GM18861 (cell line): Measurements from ENCODE around the gene NBEAL2.

Experiments used
- ATAC-seq: cut with Tn5 transposase; IDR thresholded peaks from one replicate; pipeline ENCODE4 v1.9.1; 2021; ENCODE audit not compliant: unreplicated experiment

NBEAL2 gene

DNA sequence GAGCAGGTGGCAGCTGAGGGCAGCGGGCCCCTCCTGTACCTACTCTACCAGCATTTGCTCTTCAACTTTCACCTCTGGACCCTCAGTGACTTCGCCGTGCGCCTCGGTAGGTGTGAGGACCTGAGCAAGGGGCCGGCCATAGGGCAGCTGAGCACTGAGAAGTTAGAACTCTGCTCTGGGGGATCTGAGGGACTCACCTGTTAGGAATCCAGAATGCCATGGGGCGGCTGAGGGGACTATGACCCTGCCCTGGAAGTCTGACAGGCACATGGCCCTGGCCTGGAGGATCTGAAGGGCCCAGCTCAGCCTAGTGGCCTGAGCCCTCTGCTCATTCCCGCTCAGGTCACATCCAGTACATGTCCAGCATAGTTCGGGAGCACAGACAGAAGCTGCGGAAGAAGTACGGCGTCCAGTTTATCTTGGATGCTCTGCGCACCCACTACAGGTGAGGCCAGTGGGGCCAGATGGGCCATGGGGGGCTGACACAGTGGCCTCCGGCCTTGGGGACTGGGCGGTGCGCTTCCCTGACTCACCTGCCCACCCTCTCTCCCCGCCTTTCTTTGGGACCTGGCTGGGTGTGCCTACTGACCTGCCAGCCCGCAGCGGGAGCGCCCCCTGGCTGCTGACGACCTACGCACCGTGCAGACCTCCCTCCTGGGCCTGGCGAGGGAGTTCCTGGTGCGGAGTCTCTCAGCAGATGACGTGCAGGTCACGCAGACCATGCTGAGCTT lies 18.8 kb downstream of the NBEAL2 start:
- no peak for ATAC-seq

DNA sequence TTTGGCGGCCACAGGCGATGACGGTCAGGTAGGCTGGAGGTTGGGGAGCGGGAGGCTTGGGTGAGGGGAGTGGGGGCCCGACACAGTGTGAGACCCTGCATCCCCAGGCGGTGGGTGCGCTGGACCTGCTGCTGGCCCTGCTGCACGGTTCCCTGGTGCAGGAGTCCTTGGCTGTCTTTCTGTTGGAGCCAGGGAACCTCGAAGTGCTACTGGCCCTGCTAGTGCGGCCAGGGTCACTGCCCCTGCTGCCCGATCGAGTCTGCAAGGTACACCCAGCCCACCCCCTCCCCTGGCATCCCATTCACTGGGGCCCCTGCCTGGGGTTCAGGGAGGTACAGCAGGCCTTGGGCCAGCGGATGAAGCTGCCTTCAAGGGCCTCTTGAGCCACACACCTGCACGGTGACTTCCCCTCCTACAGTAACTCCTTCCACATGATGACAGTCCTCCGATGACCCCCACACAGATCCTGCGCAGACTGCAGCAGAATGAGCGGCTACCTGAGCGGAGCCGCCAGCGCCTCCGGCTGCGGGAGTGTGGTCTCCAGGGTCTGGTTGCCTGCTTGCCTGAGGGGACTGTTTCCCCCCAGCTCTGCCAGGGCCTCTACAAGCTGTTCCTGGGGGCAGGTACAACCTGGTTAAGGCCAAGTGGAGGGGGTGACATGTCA lies 19.5 kb downstream of the NBEAL2 start:
- no peak for ATAC-seq

DNA sequence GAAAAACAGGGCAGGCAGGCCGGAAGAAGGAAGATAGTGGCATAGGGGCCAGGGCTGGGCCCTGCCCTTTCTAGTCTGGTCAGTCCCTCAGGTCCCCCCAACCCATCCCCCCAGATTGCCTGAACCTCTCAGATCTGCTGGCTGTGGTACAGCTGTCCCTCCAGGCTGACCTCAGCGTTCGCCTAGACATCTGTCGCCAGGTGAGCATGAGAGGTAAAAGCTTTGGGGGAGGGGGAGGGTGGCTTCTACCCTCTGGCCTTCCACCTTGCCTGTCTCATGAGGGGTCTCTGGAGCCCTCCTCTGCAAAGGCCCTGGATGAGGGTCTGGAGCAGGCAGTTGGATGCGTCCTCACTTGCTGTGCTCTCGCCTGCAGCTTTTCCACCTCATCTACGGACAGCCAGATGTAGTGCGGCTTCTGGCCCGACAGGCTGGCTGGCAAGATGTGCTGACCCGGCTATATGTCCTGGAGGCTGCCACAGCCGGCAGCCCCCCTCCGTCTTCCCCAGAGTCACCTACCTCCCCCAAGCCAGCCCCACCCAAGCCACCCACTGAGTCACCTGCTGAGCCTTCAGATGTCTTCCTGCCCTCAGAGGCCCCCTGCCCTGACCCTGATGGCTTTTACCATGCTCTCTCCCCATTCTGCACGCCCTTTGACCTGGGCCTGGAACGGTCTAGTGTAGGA lies 20.2 kb downstream of the NBEAL2 start:
- ATAC-seq, result no peak

DNA sequence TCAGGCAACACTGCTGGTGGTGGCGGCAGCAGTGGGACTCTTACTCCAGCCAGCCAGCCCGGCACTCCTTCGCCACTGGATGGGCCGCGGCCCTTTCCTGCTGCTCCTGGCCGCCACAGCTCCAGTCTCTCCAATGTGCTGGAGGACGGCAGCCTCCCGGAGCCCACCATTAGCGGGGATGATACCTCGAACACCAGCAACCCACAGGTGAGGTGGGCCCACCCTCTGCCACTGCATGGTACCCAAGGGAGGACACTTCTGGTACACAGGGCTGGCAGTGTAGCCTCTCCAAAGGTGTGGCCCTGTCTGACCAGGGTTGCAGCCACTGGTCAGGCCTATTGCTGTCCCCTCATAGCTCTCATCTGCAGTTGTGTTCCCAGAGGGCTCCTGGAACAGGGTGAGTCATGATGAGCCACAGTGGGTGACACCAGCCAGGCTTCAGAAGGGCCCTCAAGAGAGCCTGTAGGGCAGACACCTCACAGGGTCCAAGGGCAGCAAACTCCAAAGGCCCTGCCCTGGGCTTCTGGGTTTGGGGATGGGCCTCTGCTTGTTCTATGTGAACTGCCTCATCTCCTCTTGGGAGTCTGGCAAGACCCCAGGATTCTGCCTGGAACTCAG lies 20.8 kb downstream of the NBEAL2 start:
- ATAC-seq, result no peak

DNA sequence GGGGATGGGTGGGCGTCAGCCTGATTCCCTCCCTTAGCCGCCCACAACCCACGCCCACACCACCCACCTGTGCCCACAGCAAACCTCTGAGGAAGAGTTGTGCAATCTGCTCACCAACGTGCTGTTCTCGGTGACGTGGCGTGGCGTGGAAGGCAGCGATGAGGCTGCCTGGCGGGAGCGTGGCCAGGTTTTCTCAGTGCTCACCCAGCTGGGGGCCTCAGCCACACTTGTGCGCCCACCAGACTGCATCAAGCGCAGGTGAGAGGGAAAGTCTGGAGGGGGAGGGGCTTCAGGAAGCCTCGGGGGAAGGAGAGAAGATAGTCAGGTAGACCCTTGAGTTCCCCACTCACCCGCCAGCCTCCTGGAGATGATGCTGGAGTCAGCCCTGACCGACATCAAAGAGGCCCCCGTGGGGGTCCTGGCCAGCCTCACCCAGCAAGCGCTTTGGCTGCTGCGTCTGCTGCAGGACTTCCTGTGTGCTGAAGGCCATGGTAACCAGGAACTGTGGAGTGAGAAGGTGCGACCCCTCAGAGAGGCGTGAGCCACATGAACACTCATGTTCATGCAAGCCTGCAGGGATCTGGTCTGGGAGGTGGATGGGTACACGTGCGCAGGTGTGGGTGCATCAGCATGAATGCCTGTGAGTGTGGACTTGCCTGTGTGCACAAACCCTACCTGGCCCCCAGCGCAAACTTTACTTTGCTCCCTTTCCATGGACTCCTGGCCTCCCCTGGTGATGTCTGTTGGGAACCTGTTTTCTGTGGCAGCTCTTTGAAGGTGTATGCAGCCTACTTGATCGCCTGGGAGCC lies 21.7 kb downstream of the NBEAL2 start:
- no peak for ATAC-seq

DNA sequence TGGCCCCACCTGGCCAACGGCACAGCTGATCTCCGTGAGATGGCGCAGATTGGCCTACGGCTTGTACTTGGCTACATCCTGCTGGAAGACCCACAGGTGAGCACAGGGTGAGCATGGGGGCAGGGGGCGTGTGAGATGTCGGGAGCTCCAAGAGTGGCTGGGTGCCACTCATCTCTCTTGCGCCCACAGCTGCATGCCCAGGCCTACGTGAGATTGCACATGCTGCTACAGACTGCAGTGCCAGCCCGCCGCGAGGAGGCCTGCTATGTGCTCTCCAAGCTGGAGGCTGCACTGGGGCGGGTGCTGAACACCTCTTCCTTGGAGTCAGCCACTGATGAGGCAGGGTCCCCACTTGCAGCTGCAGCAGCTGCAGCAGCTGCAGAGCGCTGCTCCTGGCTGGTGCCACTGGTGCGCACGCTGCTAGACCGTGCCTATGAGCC lies 22.3 kb downstream of the NBEAL2 start:
- ATAC-seq, result no peak

DNA sequence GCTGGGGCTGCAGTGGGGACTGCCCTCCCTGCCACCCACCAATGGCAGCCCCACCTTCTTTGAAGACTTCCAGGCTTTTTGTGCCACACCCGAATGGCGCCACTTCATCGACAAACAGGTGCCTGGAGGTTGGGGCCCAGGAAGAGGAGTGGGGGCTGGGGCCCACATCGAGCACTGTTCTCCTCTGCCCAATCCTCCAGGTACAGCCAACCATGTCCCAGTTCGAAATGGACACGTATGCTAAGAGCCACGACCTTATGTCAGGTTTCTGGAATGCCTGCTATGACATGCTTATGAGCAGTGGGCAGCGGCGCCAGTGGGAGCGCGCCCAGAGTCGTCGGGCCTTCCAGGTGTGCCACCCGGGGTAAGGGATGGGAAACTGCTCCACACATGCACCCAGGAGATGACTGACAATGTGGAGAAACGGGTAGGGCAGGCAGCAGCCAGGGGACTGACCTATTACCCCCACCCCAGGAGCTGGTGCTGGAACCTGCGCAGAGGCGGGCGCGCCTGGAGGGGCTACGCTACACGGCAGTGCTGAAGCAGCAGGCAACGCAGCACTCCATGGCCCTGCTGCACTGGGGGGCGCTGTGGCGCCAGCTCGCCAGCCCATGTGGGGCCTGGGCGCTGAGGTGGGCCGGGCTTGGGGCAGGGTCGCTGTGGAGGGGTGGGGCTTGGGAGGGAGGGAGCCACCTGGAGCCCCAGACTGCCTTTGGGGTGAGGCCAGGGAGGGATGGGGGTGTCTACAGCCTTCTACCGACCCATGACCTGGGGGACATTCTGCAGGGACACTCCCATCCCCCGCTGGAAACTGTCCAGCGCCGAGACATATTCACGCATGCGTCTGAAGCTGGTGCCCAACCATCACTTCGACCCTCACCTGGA lies 22.9 kb downstream of the NBEAL2 start:
- no peak for ATAC-seq

DNA sequence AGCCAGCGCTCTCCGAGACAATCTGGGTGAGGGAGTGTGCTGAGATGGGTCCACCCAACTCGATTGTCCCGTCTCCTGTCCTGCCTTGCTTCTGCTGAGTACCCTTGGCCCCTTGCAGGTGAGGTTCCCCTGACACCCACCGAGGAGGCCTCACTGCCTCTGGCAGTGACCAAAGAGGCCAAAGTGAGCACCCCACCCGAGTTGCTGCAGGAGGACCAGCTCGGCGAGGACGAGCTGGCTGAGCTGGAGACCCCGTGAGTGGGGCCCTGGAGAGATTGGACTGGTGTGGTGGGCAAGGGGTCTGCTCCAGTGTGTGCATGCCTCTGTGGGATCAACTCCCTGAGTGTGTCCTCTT lies 23.6 kb downstream of the NBEAL2 start:
- ATAC-seq, result no peak

DNA sequence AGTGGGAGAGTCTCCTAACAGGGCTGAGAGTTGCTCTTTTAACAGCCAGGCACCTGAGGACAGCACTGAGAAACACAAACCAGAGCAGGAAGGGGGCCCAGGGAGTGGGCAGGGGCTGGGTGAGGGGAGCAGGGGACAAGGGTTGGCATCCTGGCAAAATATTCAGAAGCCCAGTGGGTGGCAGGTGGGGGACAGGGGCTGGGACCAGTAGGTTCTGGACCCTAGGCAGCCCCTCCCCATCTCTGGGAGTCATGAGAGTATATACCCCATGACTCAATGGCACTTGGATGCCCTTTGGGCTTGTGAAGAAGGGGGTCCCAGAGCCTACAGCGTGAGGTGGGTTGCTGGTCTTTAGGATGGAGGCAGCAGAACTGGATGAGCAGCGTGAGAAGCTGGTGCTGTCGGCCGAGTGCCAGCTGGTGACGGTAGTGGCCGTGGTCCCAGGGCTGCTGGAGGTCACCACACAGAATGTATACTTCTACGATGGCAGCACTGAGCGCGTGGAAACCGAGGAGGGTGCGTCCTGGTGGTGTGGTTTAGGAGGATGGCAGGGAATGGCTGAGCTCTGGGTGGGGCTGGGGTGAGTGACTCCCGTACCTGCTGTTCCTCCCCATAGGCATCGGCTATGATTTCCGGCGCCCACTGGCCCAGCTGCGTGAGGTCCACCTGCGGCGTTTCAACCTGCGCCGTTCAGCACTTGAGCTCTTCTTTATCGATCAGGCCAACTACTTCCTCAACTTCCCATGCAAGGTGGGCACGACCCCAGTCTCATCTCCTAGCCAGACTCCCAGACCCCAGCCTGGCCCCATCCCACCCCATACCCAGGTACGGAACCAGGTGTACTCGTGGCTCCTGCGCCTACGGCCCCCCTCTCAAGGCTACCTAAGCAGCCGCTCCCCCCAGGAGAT lies 24.2 kb downstream of the NBEAL2 start:
- ATAC-seq, result no peak

DNA sequence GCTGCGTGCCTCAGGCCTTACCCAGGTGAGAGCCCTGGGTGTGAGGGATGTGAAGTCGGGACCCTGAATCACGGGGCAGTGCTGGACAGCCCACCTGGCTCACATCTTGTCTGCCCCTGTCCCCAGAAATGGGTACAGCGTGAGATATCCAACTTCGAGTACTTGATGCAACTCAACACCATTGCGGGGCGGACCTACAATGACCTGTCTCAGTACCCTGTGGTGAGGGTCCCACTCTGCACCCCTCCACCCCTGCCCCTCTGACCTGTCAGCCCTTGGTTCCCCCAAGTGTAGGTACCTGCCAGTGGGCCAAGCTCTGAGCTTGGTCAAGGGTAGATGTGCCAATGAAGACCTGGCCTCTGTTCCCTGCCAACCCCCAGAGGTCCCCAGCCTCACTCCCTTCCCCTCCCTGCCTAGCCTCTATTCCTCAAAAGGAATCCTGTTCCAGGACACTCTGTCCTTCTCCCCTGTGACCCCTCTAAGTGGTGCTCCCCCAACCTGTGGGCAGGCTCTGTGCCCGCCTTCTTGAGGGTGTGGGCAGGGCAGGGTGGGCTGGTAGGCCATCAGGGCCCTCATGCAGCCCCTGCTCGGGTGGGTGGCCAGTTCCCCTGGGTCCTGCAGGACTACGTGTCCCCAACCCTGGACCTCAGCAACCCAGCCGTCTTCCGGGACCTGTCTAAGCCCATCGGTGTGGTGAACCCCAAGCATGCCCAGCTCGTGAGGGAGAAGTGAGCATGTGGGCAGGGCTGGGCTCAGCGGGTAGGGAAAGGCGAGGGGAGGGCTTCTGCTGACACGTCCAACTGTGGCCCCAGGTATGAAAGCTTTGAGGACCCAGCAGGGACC lies 25.1 kb downstream of the NBEAL2 start:
- ATAC-seq, result no peak

DNA sequence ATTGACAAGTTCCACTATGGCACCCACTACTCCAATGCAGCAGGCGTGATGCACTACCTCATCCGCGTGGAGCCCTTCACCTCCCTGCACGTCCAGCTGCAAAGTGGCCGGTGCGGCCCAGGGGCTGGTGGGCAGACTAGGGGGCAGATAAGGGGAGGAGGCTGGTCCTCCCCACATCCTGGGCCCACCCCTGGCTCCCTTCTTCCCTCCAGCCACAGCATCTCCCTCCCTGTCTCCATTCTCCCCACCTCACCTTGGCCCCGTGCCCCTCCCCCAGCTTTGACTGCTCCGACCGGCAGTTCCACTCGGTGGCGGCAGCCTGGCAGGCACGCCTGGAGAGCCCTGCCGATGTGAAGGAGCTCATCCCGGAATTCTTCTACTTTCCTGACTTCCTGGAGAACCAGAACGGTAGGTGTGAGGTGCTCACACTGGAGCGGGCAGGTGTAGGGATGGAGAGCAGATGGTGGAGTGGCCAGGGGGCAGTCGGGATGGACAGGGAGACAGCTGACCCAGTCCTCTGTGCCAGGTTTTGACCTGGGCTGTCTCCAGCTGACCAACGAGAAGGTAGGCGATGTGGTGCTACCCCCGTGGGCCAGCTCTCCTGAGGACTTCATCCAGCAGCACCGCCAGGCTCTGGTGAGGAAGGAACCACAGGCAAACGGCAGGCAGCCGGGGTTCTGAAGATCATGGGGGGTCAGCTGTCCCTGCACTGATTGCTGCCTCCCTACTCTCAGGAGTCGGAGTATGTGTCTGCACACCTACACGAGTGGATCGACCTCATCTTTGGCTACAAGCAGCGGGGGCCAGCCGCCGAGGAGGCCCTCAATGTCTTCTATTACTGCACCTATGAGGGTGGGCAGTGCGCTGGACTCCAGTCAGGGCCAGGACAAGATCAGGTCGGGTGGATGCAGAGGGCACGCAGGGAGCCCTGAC lies 26.0 kb downstream of the NBEAL2 start:
- no peak for ATAC-seq

DNA sequence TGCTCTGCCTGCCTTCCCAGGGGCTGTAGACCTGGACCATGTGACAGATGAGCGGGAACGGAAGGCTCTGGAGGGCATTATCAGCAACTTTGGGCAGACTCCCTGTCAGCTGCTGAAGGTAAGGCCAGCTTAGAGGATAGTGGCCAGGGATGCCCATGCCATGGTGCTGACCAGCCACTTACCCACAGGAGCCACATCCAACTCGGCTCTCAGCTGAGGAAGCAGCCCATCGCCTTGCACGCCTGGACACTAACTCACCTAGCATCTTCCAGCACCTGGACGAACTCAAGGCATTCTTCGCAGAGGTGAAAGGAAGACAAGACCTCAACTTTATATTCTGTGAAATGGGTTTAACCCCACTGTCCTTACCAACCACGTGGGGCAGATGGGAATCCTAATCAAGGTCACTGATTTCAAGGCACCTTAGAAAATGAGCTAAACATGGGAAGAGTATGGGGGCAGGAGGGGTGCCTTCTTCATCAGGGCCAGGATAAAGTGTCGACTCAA lies 26.7 kb downstream of the NBEAL2 start:
- no peak for ATAC-seq

DNA sequence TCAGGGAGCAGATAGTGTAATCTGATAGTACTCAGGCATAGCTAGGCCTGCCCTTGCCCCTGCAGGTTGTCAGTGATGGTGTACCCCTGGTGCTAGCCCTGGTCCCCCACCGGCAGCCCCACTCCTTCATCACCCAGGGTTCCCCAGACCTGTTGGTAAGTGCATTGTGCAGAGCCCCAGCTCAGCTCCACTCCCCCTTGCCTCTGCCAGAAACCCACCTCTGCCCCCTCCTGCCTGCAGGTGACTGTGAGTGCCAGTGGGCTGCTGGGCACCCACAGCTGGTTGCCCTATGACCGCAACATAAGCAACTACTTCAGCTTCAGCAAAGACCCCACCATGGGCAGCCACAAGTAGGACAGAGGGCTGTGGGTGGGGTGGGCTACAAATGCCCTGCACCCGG lies 27.5 kb downstream of the NBEAL2 start:
- no peak for ATAC-seq

DNA sequence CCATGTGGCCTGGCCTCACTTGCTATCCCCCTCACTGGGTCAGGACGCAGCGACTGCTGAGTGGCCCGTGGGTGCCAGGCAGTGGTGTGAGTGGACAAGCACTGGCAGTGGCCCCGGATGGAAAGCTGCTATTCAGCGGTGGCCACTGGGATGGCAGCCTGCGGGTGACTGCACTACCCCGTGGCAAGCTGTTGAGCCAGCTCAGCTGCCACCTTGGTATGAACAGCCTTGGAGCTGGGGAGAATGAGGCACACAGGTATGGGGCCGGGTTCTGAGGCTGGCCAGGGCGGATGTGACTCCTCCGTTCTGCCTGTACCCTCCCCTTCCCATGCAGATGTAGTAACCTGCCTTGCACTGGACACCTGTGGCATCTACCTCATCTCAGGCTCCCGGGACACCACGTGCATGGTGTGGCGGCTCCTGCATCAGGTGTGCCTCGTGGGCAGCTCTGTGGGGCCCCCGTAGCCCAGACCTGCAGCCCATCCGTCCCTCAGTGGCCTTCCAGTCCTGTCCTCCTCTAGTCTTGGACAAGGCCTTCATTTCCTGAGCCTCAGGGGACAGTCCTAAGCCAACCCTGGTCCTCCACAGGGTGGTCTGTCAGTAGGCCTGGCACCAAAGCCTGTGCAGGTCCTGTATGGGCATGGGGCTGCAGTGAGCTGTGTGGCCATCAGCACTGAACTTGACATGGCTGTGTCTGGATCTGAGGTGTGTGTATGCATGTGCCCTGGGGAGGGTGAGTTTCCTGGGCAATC lies 28.2 kb downstream of the NBEAL2 start:
- ATAC-seq, result no peak

DNA sequence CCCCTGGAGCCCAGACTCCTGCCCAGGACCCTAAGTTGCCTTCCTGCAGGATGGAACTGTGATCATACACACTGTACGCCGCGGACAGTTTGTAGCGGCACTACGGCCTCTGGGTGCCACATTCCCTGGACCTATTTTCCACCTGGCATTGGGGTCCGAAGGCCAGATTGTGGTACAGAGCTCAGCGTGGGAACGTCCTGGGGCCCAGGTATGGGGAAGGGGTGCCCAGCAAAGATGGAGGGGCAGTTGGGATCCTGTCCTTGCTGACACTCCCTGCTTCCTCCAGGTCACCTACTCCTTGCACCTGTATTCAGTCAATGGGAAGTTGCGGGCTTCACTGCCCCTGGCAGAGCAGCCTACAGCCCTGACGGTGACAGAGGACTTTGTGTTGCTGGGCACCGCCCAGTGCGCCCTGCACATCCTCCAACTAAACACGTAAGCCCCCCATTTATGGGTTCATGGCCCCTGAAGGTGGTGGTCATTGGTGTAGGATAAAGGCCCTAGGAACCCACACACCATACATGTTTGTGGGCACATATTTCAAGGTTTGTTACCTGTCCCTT lies 28.8 kb downstream of the NBEAL2 start:
- ATAC-seq, result no peak

DNA sequence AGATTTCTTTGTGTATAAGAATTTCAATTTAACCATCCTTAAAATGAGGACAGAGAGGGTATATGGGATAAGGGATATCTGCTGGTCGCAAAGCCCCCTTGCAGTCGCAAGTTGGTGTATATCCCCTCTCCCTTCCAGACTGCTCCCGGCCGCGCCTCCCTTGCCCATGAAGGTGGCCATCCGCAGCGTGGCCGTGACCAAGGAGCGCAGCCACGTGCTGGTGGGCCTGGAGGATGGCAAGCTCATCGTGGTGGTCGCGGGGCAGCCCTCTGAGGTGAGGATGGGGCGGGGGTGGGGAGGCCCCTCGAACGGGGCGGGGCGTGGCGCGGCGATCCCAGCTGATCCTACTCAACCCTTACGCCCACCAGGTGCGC lies 29.4 kb downstream of the NBEAL2 start:
- ATAC-seq, result no peak
